ENCODE results near the gene MYPOP. TPM values are rescaled to one million over a fixed set of nuclear protein-coding genes. Genes with fewer than 3 reads are reported as not detected.

MYPOP gene
- total and polyA plus RNA-seq, 2 donors from 2014 or later, result 6.7 to 11.7 TPM

GRCh38 chr19:45865269-45865948 lies 37.0 kb downstream of the MYPOP start:
- H3K9me3 ChIP-seq (ENCODE audit: control insufficient read depth in 2 of 3, insufficient read depth in 1 of 3, low read length in 3 of 3), result no peaks in the 10 kb centered on the region
- FAIRE-seq, result no peak
- H3K9ac ChIP-seq (ENCODE audit: low read length in 3 of 3), result no peak overlapping the region
- H3K36me3 ChIP-seq (ENCODE audit: control insufficient read depth in 2 of 3, insufficient read depth in 3 of 3, low read length in 3 of 3), result no peaks in the 10 kb centered on the region
- no peak for TF ChIP-seq CTCF (IDR thresholded peaks at IDR 0.05; ENCODE audit: borderline replicate concordance, extremely low read depth, insufficient read depth)
- peaks cover 16% of the 10 kb centered on the region for H3K27me3 ChIP-seq (ENCODE audit: control insufficient read depth, insufficient read depth, low read length)
- peaks cover 0 to 10% (median 0%) of the 10 kb centered on the region in 3 donors for H3K4me1 ChIP-seq (ENCODE audit: control insufficient read depth in 2 of 3, insufficient read depth in 2 of 3, low read depth in 1 of 3, low read length in 3 of 3)
- H3K27ac ChIP-seq (ENCODE audit: low read depth in 2 of 2, low read length in 2 of 2), result no peak overlapping the region
- no peak overlapping the region for H3K4me3 ChIP-seq (ENCODE audit: low read length in 3 of 3)
- intact Hi-C loops (cut with DNase I), result no loop called here
- no peak for DNase-seq

GRCh38 chr19:45864629-45865082 lies 37.8 kb downstream of the MYPOP start:
- Histone ChIP-seq H3K27me3 (ENCODE audit: control insufficient read depth, insufficient read depth, low read length) (peaks cover 16% of the 10 kb centered on the region), H3K9me3 (ENCODE audit: control insufficient read depth in 2 of 3, insufficient read depth in 1 of 3, low read length in 3 of 3) (no peaks in the 10 kb centered on the region), H3K9ac (ENCODE audit: low read length in 3 of 3) (no peak overlapping the region), H3K4me1 (ENCODE audit: control insufficient read depth in 2 of 3, insufficient read depth in 2 of 3, low read depth in 1 of 3, low read length in 3 of 3) (peaks cover 0 to 10% (median 0%) of the 10 kb centered on the region in 3 donors), H3K27ac (ENCODE audit: low read depth in 2 of 2, low read length in 2 of 2) (no peak overlapping the region), H3K4me3 (ENCODE audit: low read length in 3 of 3) (no peak overlapping the region), H3K36me3 (ENCODE audit: control insufficient read depth in 2 of 3, insufficient read depth in 3 of 3, low read length in 3 of 3) (no peaks in the 10 kb centered on the region)
- no peak for TF ChIP-seq CTCF (IDR thresholded peaks at IDR 0.05; ENCODE audit: borderline replicate concordance, extremely low read depth, insufficient read depth)
- FAIRE-seq (no peak), DNase-seq (no peak)
- intact Hi-C loops (cut with DNase I), result no loop called here

GRCh38 chr19:45863840-45864628 lies 38.4 kb downstream of the MYPOP start, which contains the start of gene FOXA3:
FOXA3 (plus strand) TSS chr19:45864326; CDS start chr19:45864457, 131 bp downstream.
- intact Hi-C loops (cut with DNase I), result no loop called here
- H3K27me3 ChIP-seq (ENCODE audit: control insufficient read depth, insufficient read depth, low read length), result peaks cover 16% of the 10 kb centered on the region
- no peak within 1 kb of the TSS for H3K27ac ChIP-seq (ENCODE audit: low read depth in 2 of 2, low read length in 2 of 2)
- H3K4me3 ChIP-seq (ENCODE audit: low read length in 3 of 3), result peak within 1 kb of the TSS in 2 of 3 donors; percentile 66 to 78
- H3K9ac ChIP-seq (ENCODE audit: low read length in 3 of 3), result peak within 1 kb of the TSS in 1 of 3 donors; percentile 5
- H3K36me3 ChIP-seq (ENCODE audit: control insufficient read depth in 2 of 3, insufficient read depth in 3 of 3, low read length in 3 of 3), result no peaks in the 10 kb centered on the region
- H3K9me3 ChIP-seq (ENCODE audit: control insufficient read depth in 2 of 3, insufficient read depth in 1 of 3, low read length in 3 of 3), result no peaks in the 10 kb centered on the region
- DNase-seq (peak in 3 of 5 donors; percentile 64 to 84 (median 77)), FAIRE-seq (no peak)
- peak; percentile 62 for TF ChIP-seq CTCF (IDR thresholded peaks at IDR 0.05; ENCODE audit: borderline replicate concordance, extremely low read depth, insufficient read depth)
- peaks cover 0 to 10% (median 0%) of the 10 kb centered on the region in 3 donors for H3K4me1 ChIP-seq (ENCODE audit: control insufficient read depth in 2 of 3, insufficient read depth in 2 of 3, low read depth in 1 of 3, low read length in 3 of 3)

All from kidney (tissue), 14 donors.